GM12865 (cell line): Measurements from ENCODE around the gene REX1BD.

Experiments
- DNase-seq: peaks from one replicate; pipeline ENCODE4 v3.0.0; 2010; ENCODE audit warnings: low read depth
- H3K4me3 ChIP-seq: 2 replicates; pipeline ENCODE4 v1.5.1; 2011; ENCODE audit warnings: mild to moderate bottlenecking, low read depth, low read length, control low read depth
- CTCF ChIP-seq: IDR thresholded peaks from 2 replicates; pipeline ENCODE4 v1.5.1; 2011; ENCODE audit warnings: low read length, control low read depth, low read depth, inconsistent platforms; ENCODE audit not compliant: insufficient read depth; ENCODE audit errors: missing control alignments

REX1BD gene

GRCh38 chr19:18604820-18605159 is 16.2 kb downstream of the REX1BD start:
- no peak overlapping the region for H3K4me3 ChIP-seq
- no peak for DNase-seq
- no peak for TF ChIP-seq CTCF

GRCh38 chr19:18605196-18605545 is 16.6 kb downstream of the REX1BD start:
- no peak for TF ChIP-seq CTCF
- no peak for DNase-seq
- H3K4me3 ChIP-seq: no peak overlapping the region

- no peak overlapping the region for H3K4me3 ChIP-seq
- no peak for TF ChIP-seq CTCF
- no peak for DNase-seq
Measured at GRCh38 chr19:18605546-18606280, 17.1 kb downstream of the REX1BD start.

GRCh38 chr19:18606281-18607225 is 18.0 kb downstream of the REX1BD start, which contains the start of gene CRLF1:
Gene CRLF1, minus strand, starts transcription at chr19:18606799. Its CDS starts 143 bp downstream, at chr19:18606656.
- TF ChIP-seq CTCF: no peak
- H3K4me3 ChIP-seq: no peak within 1 kb of the TSS
- no peak for DNase-seq

- H3K4me3 ChIP-seq: no peak overlapping the region
- no peak for TF ChIP-seq CTCF
- no peak for DNase-seq
Measured at GRCh38 chr19:18607226-18608101, 18.9 kb downstream of the REX1BD start.

GRCh38 chr19:18608102-18608804 is 19.7 kb downstream of the REX1BD start:
- H3K4me3 ChIP-seq: no peak overlapping the region
- TF ChIP-seq CTCF: no peak
- DNase-seq: no peak
